Tibial nerve (tissue), 4 donors: Measurements from ENCODE around the gene NUAK1.

Source experiments
- CTCF ChIP-seq, 5 experiments: fragments of 200-600 bp in 3 of 5; fragments of 450-650 bp in 2 of 5; sonication (generic) in 3 of 5; IDR thresholded peaks; one replicate each; pipeline ENCODE4 v1.5.1; 2016 to 2019; ENCODE audit warnings: antibody characterized with exemption in 5 of 5, mild to moderate bottlenecking in 3 of 5, moderate library complexity in 2 of 5
- EP300 ChIP-seq, 2 donors: sonication (generic); formaldehyde crosslinking; IDR thresholded peaks; one replicate each; pipeline ENCODE4 v1.6.1; 2017; ENCODE audit warnings: antibody characterized with exemption in 2 of 2, mild to moderate bottlenecking in 1 of 2
- POLR2A ChIP-seq, 2 donors: fragments of 450-650 bp; IDR thresholded peaks; one replicate each; pipeline ENCODE4 v1.6.1; 2017; ENCODE audit warnings: antibody characterized with exemption in 2 of 2, mild to moderate bottlenecking in 2 of 2, moderate library complexity in 2 of 2

- no peak for TF ChIP-seq POLR2A (IDR thresholded peaks at IDR 0.05)
- TF ChIP-seq EP300 (IDR thresholded peaks at IDR 0.05): no peak
- TF ChIP-seq CTCF (IDR thresholded peaks at IDR 0.05): no peak
Observed at GRCh38 chr12:106035421-106035820, 103.3 kb downstream of the NUAK1 start.
